ENCODE results near the gene SH3D19.

The SH3D19 gene

DNA sequence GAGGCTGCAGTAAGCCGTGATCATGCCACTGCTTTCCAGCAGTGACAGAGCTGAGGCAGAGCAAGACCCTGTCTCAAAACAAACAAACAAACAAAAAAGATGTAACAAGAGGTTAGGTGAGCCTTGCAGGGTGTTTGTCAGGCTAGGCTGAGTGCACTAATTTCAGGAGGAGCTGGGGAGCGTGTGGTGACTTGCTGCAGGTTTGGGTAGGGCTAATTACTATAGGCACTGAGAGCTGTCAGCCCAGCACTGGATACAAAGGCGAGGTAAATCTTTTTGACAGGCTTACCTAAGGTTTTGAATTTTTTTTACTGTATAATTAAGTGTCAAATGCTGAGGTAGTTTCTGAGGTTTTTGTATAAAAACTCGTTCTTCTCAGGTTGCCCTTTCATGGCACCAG, 29.8 kb upstream of the SH3D19 start:
- DNase-seq (ENCODE audit: insufficient read length, low spot score) (no peak), FAIRE-seq (no peak)
- TF ChIP-seq POLR2AphosphoS5 (IDR thresholded peaks at IDR 0.05; ENCODE audit: low read depth, low read length): no peak
- TF ChIP-seq POLR2A (IDR thresholded peaks at IDR 0.05; ENCODE audit: low read depth, low read length): no peak
- no peak for TF ChIP-seq SPI1 (IDR thresholded peaks at IDR 0.05; ENCODE audit: low read depth, low read length)
- TF ChIP-seq TAF1 (IDR thresholded peaks at IDR 0.05; ENCODE audit: low read depth, low read length): no peak
- no peak for TF ChIP-seq PAX5 (IDR thresholded peaks at IDR 0.05; ENCODE audit: insufficient read depth, low read length, severe bottlenecking)
- no peak for TF ChIP-seq POU2F2 (IDR thresholded peaks at IDR 0.05; ENCODE audit: low read depth, low read length)

DNA sequence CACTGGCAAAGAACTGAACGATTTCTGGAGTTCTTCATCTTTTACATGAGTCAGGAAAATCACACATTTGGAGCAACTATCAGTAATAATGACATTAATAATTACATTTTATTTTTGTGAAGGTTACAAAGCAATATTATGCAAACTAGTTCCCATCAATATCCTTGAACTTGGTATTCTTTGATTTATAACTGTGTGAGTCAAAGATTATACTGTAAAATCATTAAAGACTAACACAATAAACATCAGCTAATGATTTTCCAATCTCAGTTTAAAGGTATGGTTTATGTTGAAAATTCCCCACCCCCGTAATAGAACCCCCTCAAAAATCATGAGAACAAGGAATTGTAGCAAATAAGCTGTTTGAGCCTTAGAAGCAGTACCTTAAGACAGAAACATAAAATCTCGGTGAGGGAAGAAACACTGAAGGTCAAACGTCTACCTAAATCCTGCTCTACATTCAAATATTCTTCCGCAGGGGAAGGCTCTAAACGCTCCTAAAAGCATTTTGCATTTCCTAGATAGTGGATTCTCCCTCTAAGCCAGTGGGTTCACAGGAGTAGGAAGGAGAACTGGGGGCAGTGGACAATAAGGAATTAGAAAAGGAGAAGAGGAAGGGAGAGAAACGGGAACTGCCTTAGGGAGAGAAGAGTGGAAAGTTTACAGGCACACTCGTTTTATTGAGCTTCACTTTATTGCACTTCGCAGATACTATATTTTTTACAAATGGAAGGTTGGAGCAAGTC, 22.3 kb upstream of the SH3D19 start:
- no peak for FAIRE-seq
- TF ChIP-seq POU2F2 (IDR thresholded peaks at IDR 0.05; ENCODE audit: low read depth, low read length) (no peak), SPI1 (IDR thresholded peaks at IDR 0.05; ENCODE audit: low read depth, low read length) (no peak), POLR2AphosphoS5 (IDR thresholded peaks at IDR 0.05; ENCODE audit: low read depth, low read length) (no peak), POLR2A (IDR thresholded peaks at IDR 0.05; ENCODE audit: low read depth, low read length) (no peak), PAX5 (IDR thresholded peaks at IDR 0.05; ENCODE audit: insufficient read depth, low read length, severe bottlenecking) (no peak), TAF1 (IDR thresholded peaks at IDR 0.05; ENCODE audit: low read depth, low read length) (no peak)
- DNase-seq (ENCODE audit: insufficient read length, low spot score): no peak

DNA sequence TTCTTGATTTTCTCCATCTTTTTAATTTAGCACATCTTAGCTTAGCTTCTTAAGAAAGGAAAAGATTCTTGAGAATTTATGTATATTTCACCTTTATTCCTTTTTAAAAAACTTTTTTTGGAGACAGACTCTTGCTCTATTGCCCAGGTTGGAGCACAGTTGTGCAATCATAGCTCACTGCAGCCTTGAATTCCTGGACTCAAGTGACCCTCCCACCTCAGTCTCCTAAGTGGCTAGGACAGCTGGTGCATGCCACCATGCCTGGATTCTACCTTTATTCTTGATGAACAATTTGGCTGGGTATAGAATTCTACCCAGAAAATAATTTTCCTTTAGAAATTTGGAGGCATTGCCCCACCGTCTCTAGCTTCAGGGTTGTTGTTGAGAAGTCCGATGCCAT, 19.5 kb upstream of the SH3D19 start:
- TF ChIP-seq POLR2AphosphoS5 (IDR thresholded peaks at IDR 0.05; ENCODE audit: low read depth, low read length): no peak
- TF ChIP-seq SPI1 (IDR thresholded peaks at IDR 0.05; ENCODE audit: low read depth, low read length): no peak
- TF ChIP-seq POLR2A (IDR thresholded peaks at IDR 0.05; ENCODE audit: low read depth, low read length): no peak
- TF ChIP-seq PAX5 (IDR thresholded peaks at IDR 0.05; ENCODE audit: insufficient read depth, low read length, severe bottlenecking): no peak
- no peak for TF ChIP-seq TAF1 (IDR thresholded peaks at IDR 0.05; ENCODE audit: low read depth, low read length)
- TF ChIP-seq POU2F2 (IDR thresholded peaks at IDR 0.05; ENCODE audit: low read depth, low read length): no peak
- DNase-seq (ENCODE audit: insufficient read length, low spot score) (no peak), FAIRE-seq (no peak)

DNA sequence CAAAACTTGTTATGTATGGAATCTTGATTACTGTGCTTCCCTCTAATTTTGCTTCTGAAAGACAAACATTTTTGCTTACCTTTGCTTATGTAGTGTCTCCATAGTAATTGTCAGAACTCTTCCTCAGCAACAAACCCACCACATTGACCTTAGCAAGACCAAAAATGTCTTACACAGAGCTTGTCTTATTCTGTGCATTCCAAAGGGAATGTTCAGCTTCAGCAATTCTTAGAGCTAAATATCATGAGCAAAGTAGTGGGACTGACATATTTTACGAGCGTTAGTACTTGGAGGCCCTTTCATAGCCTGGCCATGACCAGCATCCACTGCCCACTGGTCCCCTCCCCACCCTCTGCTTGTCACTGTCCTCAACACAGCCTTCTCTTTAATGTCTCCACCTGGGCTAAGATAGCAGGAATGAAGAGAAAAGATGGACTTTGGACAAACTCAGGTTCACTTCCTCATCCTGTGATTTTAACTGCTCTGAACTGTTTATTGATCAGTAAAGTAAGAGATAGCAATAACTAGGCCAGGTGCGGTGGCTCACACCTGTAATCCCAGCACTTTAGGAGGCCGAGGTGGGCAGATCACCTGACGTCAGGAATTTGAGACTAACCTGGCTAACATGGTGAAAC, 15.5 kb upstream of the SH3D19 start:
- TF ChIP-seq POU2F2 (IDR thresholded peaks at IDR 0.05; ENCODE audit: low read depth, low read length): no peak
- no peak for TF ChIP-seq TAF1 (IDR thresholded peaks at IDR 0.05; ENCODE audit: low read depth, low read length)
- TF ChIP-seq SPI1 (IDR thresholded peaks at IDR 0.05; ENCODE audit: low read depth, low read length): no peak
- no peak for TF ChIP-seq PAX5 (IDR thresholded peaks at IDR 0.05; ENCODE audit: insufficient read depth, low read length, severe bottlenecking)
- no peak for TF ChIP-seq POLR2AphosphoS5 (IDR thresholded peaks at IDR 0.05; ENCODE audit: low read depth, low read length)
- no peak for TF ChIP-seq POLR2A (IDR thresholded peaks at IDR 0.05; ENCODE audit: low read depth, low read length)
- no peak for FAIRE-seq
- no peak for DNase-seq (ENCODE audit: insufficient read length, low spot score)

DNA sequence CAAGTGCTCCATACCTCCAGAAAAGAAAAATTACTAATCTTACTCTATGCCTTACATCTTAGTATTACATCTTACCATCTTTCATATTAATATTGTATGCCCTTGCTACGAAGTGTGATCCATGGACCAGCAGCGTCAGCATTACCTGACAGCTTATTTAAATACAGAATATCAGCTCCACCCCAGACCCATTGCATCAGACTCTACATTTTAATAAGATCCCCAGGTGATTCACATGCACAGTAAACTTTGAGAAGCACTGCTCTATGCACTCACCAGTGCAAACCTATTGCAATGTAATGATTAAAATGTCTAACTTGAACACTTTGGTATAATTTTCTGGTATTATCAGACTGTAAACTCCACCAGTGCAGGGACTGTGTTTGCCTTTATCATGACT, 14.1 kb upstream of the SH3D19 start:
- TF ChIP-seq TAF1 (IDR thresholded peaks at IDR 0.05; ENCODE audit: low read depth, low read length) (no peak), POU2F2 (IDR thresholded peaks at IDR 0.05; ENCODE audit: low read depth, low read length) (no peak), SPI1 (IDR thresholded peaks at IDR 0.05; ENCODE audit: low read depth, low read length) (no peak)
- FAIRE-seq: no peak
- DNase-seq (ENCODE audit: insufficient read length, low spot score): no peak

DNA sequence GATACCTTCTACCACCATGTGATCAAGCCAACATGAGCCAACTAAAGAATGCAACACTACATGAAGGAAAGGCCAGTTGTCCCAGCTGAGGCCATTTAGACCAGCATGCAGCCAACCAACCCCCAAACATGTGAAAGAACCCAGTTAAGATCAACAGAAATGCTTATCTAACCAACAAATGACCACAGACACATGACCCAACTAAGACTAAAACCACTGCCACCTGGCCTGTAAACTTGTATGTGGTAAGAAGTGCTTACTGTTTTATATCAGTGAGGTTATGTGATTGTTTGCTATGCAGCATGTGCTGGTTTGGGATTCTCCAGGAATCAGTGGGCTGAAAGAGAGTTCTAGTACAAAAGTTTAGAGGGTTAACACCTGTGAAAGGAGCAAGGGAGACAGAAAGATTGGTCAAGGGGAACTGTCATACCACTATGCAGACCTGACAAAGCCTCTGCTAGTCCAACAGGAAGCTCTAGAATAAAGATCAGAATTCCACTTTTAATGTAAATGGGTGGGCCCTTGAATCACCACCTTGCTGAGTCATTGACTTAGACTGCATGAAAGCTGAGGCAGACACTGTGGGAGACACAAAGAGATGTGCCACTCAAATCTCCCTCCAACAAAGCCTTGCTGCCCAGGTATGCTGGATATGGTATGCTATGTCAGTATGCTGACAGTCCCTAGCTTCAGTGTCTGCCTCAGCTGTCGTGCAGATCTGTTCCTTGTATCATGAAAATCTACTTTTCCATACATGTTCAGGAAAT, 6.1 kb upstream of the SH3D19 start:
- no peak for DNase-seq (ENCODE audit: insufficient read length, low spot score)
- TF ChIP-seq SPI1 (IDR thresholded peaks at IDR 0.05; ENCODE audit: low read depth, low read length) (no peak), POU2F2 (IDR thresholded peaks at IDR 0.05; ENCODE audit: low read depth, low read length) (no peak), TAF1 (IDR thresholded peaks at IDR 0.05; ENCODE audit: low read depth, low read length) (no peak), POLR2A (IDR thresholded peaks at IDR 0.05; ENCODE audit: low read depth, low read length) (no peak), POLR2AphosphoS5 (IDR thresholded peaks at IDR 0.05; ENCODE audit: low read depth, low read length) (no peak), PAX5 (IDR thresholded peaks at IDR 0.05; ENCODE audit: insufficient read depth, low read length, severe bottlenecking) (no peak)
- no peak for FAIRE-seq

DNA sequence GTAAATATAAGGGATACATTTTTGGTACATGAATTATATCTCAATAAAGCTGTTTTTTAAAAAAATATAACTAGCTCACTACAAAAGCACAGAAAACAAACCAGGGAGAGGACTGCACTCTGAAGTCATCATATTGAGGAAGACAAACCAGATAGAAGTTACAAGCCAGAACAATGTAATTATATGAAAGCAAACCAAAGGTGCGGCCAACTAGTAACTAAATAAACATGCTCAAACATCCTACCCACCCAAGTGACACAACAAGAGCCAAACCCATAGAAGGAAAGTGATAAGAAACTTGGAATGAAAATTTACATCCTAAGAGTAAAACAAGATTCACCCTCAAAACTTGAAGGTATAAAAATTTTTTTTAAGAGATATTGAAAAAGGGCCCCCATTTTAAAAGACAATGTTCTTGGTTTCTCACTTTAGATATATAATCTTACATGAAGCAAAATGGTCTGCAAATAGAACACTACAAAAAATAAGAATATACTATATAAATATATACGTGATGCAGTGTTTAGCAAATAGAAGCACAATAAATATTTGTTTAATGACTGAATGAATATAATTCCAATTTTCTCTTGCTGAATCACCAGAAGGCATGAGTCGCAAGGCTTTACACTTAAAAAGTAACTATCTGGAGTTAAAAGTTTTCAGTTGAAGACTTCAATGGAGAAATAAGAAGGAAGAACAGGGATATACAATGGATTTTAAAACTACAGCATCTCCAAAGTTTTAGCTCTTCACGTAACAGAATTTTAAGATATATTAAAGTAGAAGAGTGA, 4.0 kb upstream of the SH3D19 start:
- FAIRE-seq: no peak
- TF ChIP-seq PAX5 (IDR thresholded peaks at IDR 0.05; ENCODE audit: insufficient read depth, low read length, severe bottlenecking) (no peak), POLR2AphosphoS5 (IDR thresholded peaks at IDR 0.05; ENCODE audit: low read depth, low read length) (no peak), POLR2A (IDR thresholded peaks at IDR 0.05; ENCODE audit: low read depth, low read length) (no peak), TAF1 (IDR thresholded peaks at IDR 0.05; ENCODE audit: low read depth, low read length) (no peak), POU2F2 (IDR thresholded peaks at IDR 0.05; ENCODE audit: low read depth, low read length) (no peak), SPI1 (IDR thresholded peaks at IDR 0.05; ENCODE audit: low read depth, low read length) (no peak)
- DNase-seq (ENCODE audit: insufficient read length, low spot score): no peak

DNA sequence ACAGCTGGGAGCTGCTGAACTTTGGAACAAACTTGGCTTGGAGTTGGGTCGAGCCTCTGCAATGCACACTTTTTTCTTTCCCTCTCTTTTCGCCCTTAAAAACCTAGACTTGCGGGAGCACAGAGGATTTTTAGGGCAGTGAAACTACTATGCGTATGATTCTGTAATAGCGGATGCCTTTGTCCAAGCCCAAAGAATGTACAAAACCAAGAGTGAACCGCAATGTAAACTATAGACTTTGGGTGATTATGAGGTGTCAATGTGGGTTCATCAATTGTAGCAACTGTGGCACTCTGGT, 493 bp upstream of the SH3D19 start:
- TF ChIP-seq POU2F2 (IDR thresholded peaks at IDR 0.05; ENCODE audit: low read depth, low read length): no peak
- TF ChIP-seq POLR2AphosphoS5 (IDR thresholded peaks at IDR 0.05; ENCODE audit: low read depth, low read length): no peak
- no peak for TF ChIP-seq SPI1 (IDR thresholded peaks at IDR 0.05; ENCODE audit: low read depth, low read length)
- no peak for TF ChIP-seq POLR2A (IDR thresholded peaks at IDR 0.05; ENCODE audit: low read depth, low read length)
- no peak for TF ChIP-seq PAX5 (IDR thresholded peaks at IDR 0.05; ENCODE audit: insufficient read depth, low read length, severe bottlenecking)
- no peak for TF ChIP-seq TAF1 (IDR thresholded peaks at IDR 0.05; ENCODE audit: low read depth, low read length)
- DNase-seq (ENCODE audit: insufficient read length, low spot score) (no peak), FAIRE-seq (no peak)

DNA sequence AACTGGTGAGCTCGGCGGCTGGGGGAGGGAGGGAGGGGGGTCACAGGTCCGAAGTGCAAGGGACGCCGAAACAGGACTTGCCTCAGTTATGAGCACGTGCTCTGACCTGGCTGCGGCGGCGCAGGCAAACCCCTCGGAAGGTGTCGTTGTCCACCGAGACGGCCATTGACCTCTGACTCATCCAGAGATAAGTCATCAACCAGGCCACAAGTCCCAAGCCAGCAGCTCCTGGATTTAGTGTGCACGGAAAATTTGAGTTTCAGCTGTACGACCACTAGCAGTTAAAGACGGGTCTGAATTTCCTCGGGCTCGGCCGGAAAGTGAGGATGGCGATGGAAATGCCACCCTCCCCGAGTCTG, 674 bp downstream of the SH3D19 start:
- TF ChIP-seq TAF1 (IDR thresholded peaks at IDR 0.05; ENCODE audit: low read depth, low read length): no peak
- no peak for TF ChIP-seq SPI1 (IDR thresholded peaks at IDR 0.05; ENCODE audit: low read depth, low read length)
- TF ChIP-seq POU2F2 (IDR thresholded peaks at IDR 0.05; ENCODE audit: low read depth, low read length): no peak
- no peak for TF ChIP-seq PAX5 (IDR thresholded peaks at IDR 0.05; ENCODE audit: insufficient read depth, low read length, severe bottlenecking)
- TF ChIP-seq POLR2AphosphoS5 (IDR thresholded peaks at IDR 0.05; ENCODE audit: low read depth, low read length): no peak
- no peak for FAIRE-seq
- no peak for DNase-seq (ENCODE audit: insufficient read length, low spot score)

All from GM12891 (cell line).